A549 treated with ZK216348 at 1 μM for 4 hours (cell line): ENCODE data around the gene TRIM48. TPM values are rescaled to one million over a fixed set of nuclear protein-coding genes. Genes with fewer than 3 reads are reported as not detected.

Source experiments
- total RNA-seq: library from RNA; stranded (reverse); fragments of 200-300 nt; extraction: Qiagen RNA extraction; gene quantifications from 5 replicates; pipeline ENCODE4 v1.2.3, GENCODE V29; 2022; ENCODE audit warnings: low read depth

The TRIM48 gene
- not detected in 5 replicates for total RNA-seq

GRCh38 chr11:55261855-55262254 lies at the start of gene TRIM48:
Gene TRIM48, plus strand, starts transcription at chr11:55262155. Its CDS starts 113 bp downstream, at chr11:55262268.

Other genes starting within 250 kb of the TRIM48 start
- gene OR4A16, start 81.0 kb downstream of the TRIM48 start, total RNA-seq = not detected in 5 replicates
- not detected in 5 replicates for gene OR4A15, start 105.8 kb downstream of the TRIM48 start, total RNA-seq